HL-60 (cell line): ENCODE measurements around the gene MGAT4B.

Experiments used
- GABPA ChIP-seq: IDR thresholded peaks from 2 replicates; pipeline ENCODE4 v1.6.1; 2012; ENCODE audit warnings: low read depth
- POLR2AphosphoS5 ChIP-seq: IDR thresholded peaks from 2 replicates; pipeline ENCODE4 v1.6.1; 2012; ENCODE audit warnings: low read depth
- SPI1 ChIP-seq: IDR thresholded peaks from 2 replicates; pipeline ENCODE4 v1.6.1; 2012; ENCODE audit warnings: low read depth, mild to moderate bottlenecking, borderline replicate concordance
- TF ChIP-seq, protein P1 (sequence below): IDR thresholded peaks from one replicate; pipeline ENCODE4 v1.5.1; 2011; ENCODE audit warnings: low read length, control low read depth, inconsistent platforms; ENCODE audit not compliant: insufficient read depth
- TF ChIP-seq, protein P2 (sequence below): IDR thresholded peaks from 2 replicates; pipeline ENCODE4 v1.6.1; 2012; ENCODE audit warnings: low read depth; ENCODE audit not compliant: insufficient replicate concordance

DNA sequence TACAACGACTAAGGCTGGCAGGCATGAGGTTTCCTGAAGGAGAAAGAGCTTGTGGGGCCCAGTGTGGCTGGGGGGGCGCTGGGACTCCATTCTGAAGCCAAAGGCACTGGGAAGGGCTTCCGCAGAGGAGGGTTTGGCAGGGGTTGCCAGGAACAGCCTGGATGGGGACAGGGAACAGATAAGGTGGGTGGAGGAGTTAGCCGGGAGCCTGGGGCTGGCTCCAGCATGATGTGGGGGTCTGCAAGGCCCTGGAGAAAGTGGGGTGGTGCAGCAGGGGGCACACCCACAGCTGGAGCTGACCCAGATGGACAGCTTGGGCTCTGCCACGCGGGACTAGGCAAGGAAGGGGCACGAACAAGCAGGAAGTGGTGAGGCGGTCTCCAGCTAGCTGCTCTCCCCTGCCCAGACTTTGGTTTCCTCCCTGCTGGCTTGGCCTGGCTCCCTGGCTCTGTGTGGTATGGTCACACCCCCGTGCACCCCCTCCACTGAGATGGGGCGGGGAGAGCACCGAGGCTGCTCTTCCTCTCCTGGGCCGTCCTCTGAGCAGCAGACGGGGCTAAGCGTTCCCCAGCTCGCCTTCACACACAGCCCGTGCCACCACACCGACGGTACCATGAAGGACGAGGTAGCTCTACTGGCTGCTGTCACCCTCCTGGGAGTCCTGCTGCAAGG lies 13.1 kb downstream of the MGAT4B start, which contains the start of gene LTC4S:
- no peak for TF ChIP-seq GABPA
- TF ChIP-seq, protein P1, sequence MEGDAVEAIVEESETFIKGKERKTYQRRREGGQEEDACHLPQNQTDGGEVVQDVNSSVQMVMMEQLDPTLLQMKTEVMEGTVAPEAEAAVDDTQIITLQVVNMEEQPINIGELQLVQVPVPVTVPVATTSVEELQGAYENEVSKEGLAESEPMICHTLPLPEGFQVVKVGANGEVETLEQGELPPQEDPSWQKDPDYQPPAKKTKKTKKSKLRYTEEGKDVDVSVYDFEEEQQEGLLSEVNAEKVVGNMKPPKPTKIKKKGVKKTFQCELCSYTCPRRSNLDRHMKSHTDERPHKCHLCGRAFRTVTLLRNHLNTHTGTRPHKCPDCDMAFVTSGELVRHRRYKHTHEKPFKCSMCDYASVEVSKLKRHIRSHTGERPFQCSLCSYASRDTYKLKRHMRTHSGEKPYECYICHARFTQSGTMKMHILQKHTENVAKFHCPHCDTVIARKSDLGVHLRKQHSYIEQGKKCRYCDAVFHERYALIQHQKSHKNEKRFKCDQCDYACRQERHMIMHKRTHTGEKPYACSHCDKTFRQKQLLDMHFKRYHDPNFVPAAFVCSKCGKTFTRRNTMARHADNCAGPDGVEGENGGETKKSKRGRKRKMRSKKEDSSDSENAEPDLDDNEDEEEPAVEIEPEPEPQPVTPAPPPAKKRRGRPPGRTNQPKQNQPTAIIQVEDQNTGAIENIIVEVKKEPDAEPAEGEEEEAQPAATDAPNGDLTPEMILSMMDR: no peak
- TF ChIP-seq, protein P2, sequence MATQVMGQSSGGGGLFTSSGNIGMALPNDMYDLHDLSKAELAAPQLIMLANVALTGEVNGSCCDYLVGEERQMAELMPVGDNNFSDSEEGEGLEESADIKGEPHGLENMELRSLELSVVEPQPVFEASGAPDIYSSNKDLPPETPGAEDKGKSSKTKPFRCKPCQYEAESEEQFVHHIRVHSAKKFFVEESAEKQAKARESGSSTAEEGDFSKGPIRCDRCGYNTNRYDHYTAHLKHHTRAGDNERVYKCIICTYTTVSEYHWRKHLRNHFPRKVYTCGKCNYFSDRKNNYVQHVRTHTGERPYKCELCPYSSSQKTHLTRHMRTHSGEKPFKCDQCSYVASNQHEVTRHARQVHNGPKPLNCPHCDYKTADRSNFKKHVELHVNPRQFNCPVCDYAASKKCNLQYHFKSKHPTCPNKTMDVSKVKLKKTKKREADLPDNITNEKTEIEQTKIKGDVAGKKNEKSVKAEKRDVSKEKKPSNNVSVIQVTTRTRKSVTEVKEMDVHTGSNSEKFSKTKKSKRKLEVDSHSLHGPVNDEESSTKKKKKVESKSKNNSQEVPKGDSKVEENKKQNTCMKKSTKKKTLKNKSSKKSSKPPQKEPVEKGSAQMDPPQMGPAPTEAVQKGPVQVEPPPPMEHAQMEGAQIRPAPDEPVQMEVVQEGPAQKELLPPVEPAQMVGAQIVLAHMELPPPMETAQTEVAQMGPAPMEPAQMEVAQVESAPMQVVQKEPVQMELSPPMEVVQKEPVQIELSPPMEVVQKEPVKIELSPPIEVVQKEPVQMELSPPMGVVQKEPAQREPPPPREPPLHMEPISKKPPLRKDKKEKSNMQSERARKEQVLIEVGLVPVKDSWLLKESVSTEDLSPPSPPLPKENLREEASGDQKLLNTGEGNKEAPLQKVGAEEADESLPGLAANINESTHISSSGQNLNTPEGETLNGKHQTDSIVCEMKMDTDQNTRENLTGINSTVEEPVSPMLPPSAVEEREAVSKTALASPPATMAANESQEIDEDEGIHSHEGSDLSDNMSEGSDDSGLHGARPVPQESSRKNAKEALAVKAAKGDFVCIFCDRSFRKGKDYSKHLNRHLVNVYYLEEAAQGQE: no peak
- TF ChIP-seq POLR2AphosphoS5: peak; percentile 44
- TF ChIP-seq SPI1: peak; percentile 69
